Measurements from ENCODE around the gene ABL1.

- TF ChIP-seq CTCF (IDR thresholded peaks at IDR 0.05; ENCODE audit: low read length) (no peak), EZH2 (IDR thresholded peaks at IDR 0.05; ENCODE audit: borderline replicate concordance, low read length) (no peak)
Measured at GRCh38 chr9:130913599-130914416, 78.8 kb downstream of the ABL1 start.

All from OCI-LY1 (cell line).